DMS114 treated with DMSO at 0.1 percent for 48 hours (cell line): ENCODE measurements around the gene CLCN6.
A peak's percentile ranks its signal among the peaks of the same experiment; 100 is the strongest.

Experiments
- DNase-seq: peaks from one replicate; lab custom pipeline; 2025; ENCODE audit not compliant: unreplicated experiment; lab: John Stamatoyannopoulos, UW

CLCN6 gene

GRCh38 chr1:11805422-11806306 is at the start of gene CLCN6, which contains the start of gene MTHFR:
Gene CLCN6, plus strand, starts transcription at chr1:11806191. Its CDS starts 72 bp downstream, at chr1:11806263.
Gene MTHFR, minus strand, starts transcription at chr1:11805964. Its CDS starts 2,848 bp downstream, at chr1:11803116.
- peak; percentile 96 for DNase-seq

- DNase-seq: no peak
Observed at GRCh38 chr1:11757047-11757446, 48.9 kb upstream of the CLCN6 start.

- no peak for DNase-seq
Observed at GRCh38 chr1:11759791-11760190, 46.2 kb upstream of the CLCN6 start.

GRCh38 chr1:11761285-11761684 is 44.7 kb upstream of the CLCN6 start:
- no peak for DNase-seq

GRCh38 chr1:11761988-11762406 is 44.0 kb upstream of the CLCN6 start, which contains the start of gene C1orf167:
Gene C1orf167, plus strand, starts transcription at chr1:11762193. Its CDS starts 2,208 bp downstream, at chr1:11764401.
- no peak for DNase-seq

- DNase-seq: no peak
Observed at GRCh38 chr1:11764115-11764514, 41.9 kb upstream of the CLCN6 start.

GRCh38 chr1:11764519-11764918 is 41.5 kb upstream of the CLCN6 start:
- DNase-seq: no peak

GRCh38 chr1:11765661-11766428 is 40.1 kb upstream of the CLCN6 start:
- DNase-seq: no peak

- no peak for DNase-seq
Observed at GRCh38 chr1:11766429-11766776, 39.6 kb upstream of the CLCN6 start.

- no peak for DNase-seq
Observed at GRCh38 chr1:11767922-11768704, 37.9 kb upstream of the CLCN6 start.

- DNase-seq: no peak
Observed at GRCh38 chr1:11768821-11769220, 37.2 kb upstream of the CLCN6 start.

GRCh38 chr1:11769274-11769673 is 36.7 kb upstream of the CLCN6 start:
- DNase-seq: no peak

GRCh38 chr1:11770011-11770410 is 36.0 kb upstream of the CLCN6 start:
- no peak for DNase-seq

- no peak for DNase-seq
Observed at GRCh38 chr1:11771481-11772043, 34.4 kb upstream of the CLCN6 start.

GRCh38 chr1:11772458-11772857 is 33.5 kb upstream of the CLCN6 start:
- no peak for DNase-seq

GRCh38 chr1:11774753-11775152 is 31.2 kb upstream of the CLCN6 start:
- no peak for DNase-seq

- no peak for DNase-seq
Observed at GRCh38 chr1:11777658-11778322, 28.2 kb upstream of the CLCN6 start.

GRCh38 chr1:11778336-11778735 is 27.7 kb upstream of the CLCN6 start:
- DNase-seq: no peak

- no peak for DNase-seq
Observed at GRCh38 chr1:11778844-11779623, 27.0 kb upstream of the CLCN6 start.
